MM.1S (cell line): ENCODE measurements around the gene MTFR1L.

Experiments used
- DNase-seq: peaks from one replicate; pipeline ENCODE4 v3.0.0-alpha.2; 2015
- H2AFZ ChIP-seq: fragments of 300-600 bp; sonication (generic); 2 replicates; pipeline ENCODE4 v1.6.0; 2016; ENCODE audit warnings: antibody characterized with exemption, low read length
- H3F3A ChIP-seq: fragments of 300-600 bp; sonication (generic); 2 replicates; pipeline ENCODE4 v1.6.1; 2016; ENCODE audit warnings: mild to moderate bottlenecking, antibody characterized with exemption, low read length, moderate library complexity, mixed read lengths; ENCODE audit not compliant: insufficient read depth
- H3K27ac ChIP-seq: fragments of 300-600 bp; sonication (generic); 2 replicates; pipeline ENCODE4 v1.5.1; 2016; ENCODE audit warnings: mild to moderate bottlenecking, low read length
- H3K27me3 ChIP-seq: fragments of 300-600 bp; sonication (generic); replicated peaks from 2 replicates; pipeline ENCODE4 v1.6.0; 2016; ENCODE audit warnings: low read length; ENCODE audit not compliant: insufficient read depth
- H3K36me3 ChIP-seq: fragments of 300-600 bp; sonication (generic); replicated peaks from 2 replicates; pipeline ENCODE4 v1.6.1; 2016; ENCODE audit warnings: mild to moderate bottlenecking, low read length, mixed read lengths; ENCODE audit not compliant: insufficient read depth
- H3K4me1 ChIP-seq: fragments of 300-600 bp; sonication (generic); 2 replicates; pipeline ENCODE4 v1.6.1; 2016; ENCODE audit warnings: low read length, mixed read lengths
- H3K4me2 ChIP-seq: fragments of 300-600 bp; sonication (generic); 2 replicates; pipeline ENCODE4 v1.6.0; 2016; ENCODE audit warnings: low read depth, low read length
- H3K4me3 ChIP-seq: fragments of 300-600 bp; sonication (generic); 2 replicates; pipeline ENCODE4 v1.5.1; 2016; ENCODE audit warnings: low read length, mixed read lengths
- H3K79me2 ChIP-seq: fragments of 300-600 bp; sonication (generic); 2 replicates; pipeline ENCODE4 v1.6.1; 2016; ENCODE audit warnings: mixed run types, low read length, mixed read lengths
- H3K9ac ChIP-seq: fragments of 300-600 bp; sonication (generic); 2 replicates; pipeline ENCODE4 v1.6.1; 2016; ENCODE audit warnings: low read length, mixed read lengths
- H3K9me2 ChIP-seq: fragments of 300-600 bp; sonication (generic); replicated peaks from 2 replicates; pipeline ENCODE4 v1.6.1; 2016; ENCODE audit warnings: mild to moderate bottlenecking, low read length, mixed read lengths; ENCODE audit not compliant: insufficient read depth
- H3K9me3 ChIP-seq: fragments of 300-600 bp; sonication (generic); replicated peaks from 2 replicates; pipeline ENCODE4 v1.6.1; 2016; ENCODE audit warnings: mild to moderate bottlenecking, low read length, mixed read lengths; ENCODE audit not compliant: insufficient read depth
- H4K20me1 ChIP-seq: fragments of 300-600 bp; sonication (generic); 2 replicates; pipeline ENCODE4 v1.6.1; 2016; ENCODE audit warnings: mild to moderate bottlenecking, low read length, moderate library complexity, mixed read lengths; ENCODE audit not compliant: insufficient read depth
- EZH2 ChIP-seq: fragments of 300-600 bp; sonication (generic); optimal IDR thresholded peaks from 2 replicates; pipeline ENCODE3; 2017; ENCODE audit warnings: low read depth, mild to moderate bottlenecking, antibody characterized with exemption, low read length, mixed read lengths
- EZH2phosphoT487 ChIP-seq: fragments of 300-600 bp; sonication (generic); IDR thresholded peaks from 2 replicates; pipeline ENCODE4 v1.6.1; 2018; ENCODE audit warnings: antibody characterized with exemption, low read length
- TF ChIP-seq, protein P1 (sequence below): fragments of 300-600 bp; sonication (generic); IDR thresholded peaks from 2 replicates; pipeline ENCODE4 v1.5.1; 2016; ENCODE audit warnings: antibody characterized with exemption, low read length, mixed read lengths

The MTFR1L gene

DNA sequence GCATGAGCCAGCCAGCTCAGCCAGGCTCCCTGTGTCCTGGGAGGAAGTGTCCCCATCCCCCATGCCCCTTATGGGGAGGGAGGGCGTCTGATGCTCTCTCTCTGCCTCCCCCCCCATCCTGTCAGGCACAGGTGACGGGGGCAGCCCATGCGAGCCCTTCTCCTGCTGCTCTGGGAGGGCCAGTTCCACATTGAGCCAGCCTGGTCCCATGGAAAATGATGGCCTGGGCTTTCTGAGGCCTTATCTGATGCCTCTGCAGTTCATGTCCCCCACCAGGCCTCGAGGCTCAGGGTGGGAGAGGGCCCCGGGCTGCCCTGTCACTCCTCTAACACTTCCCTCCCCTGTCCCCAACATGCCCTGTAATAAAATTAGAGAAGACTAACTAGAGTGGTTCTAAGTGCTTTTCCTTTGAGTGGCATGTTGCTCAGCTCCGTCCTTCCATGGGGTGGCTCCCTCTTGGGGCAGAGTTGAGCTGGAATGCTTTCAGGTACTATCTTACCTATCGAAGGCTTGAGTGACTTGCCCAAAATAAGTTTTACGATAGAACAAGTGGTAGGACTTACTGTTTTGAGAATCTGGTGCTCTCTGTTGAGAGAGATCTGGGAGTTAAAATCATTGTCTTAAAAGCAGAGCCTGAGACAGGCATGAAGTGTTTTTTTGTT, 1.8 kb upstream of the MTFR1L start:
- no peaks in the 10 kb centered on the region for H3K9me3 ChIP-seq
- H3K9me2 ChIP-seq: no peaks in the 10 kb centered on the region
- H3K4me1 ChIP-seq: peaks cover 11% of the 10 kb centered on the region
- no peaks in the 10 kb centered on the region for H4K20me1 ChIP-seq
- peaks cover 15% of the 10 kb centered on the region; the same call in 1 of the 2 replicates for H3F3A ChIP-seq
- no peaks in the 10 kb centered on the region for H3K27me3 ChIP-seq
- no peak overlapping the region for H3K27ac ChIP-seq
- no peak overlapping the region for H3K9ac ChIP-seq
- no peak overlapping the region for H3K4me2 ChIP-seq
- H2AFZ ChIP-seq: no peak overlapping the region
- no peak for DNase-seq
- H3K4me3 ChIP-seq: no peak overlapping the region
- H3K36me3 ChIP-seq: no peaks in the 10 kb centered on the region
- TF ChIP-seq EZH2phosphoT487: no peak
- no peak for TF ChIP-seq EZH2
- TF ChIP-seq, protein P1, sequence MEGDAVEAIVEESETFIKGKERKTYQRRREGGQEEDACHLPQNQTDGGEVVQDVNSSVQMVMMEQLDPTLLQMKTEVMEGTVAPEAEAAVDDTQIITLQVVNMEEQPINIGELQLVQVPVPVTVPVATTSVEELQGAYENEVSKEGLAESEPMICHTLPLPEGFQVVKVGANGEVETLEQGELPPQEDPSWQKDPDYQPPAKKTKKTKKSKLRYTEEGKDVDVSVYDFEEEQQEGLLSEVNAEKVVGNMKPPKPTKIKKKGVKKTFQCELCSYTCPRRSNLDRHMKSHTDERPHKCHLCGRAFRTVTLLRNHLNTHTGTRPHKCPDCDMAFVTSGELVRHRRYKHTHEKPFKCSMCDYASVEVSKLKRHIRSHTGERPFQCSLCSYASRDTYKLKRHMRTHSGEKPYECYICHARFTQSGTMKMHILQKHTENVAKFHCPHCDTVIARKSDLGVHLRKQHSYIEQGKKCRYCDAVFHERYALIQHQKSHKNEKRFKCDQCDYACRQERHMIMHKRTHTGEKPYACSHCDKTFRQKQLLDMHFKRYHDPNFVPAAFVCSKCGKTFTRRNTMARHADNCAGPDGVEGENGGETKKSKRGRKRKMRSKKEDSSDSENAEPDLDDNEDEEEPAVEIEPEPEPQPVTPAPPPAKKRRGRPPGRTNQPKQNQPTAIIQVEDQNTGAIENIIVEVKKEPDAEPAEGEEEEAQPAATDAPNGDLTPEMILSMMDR: no peak
- peaks cover 19% of the 10 kb centered on the region for H3K79me2 ChIP-seq

DNA sequence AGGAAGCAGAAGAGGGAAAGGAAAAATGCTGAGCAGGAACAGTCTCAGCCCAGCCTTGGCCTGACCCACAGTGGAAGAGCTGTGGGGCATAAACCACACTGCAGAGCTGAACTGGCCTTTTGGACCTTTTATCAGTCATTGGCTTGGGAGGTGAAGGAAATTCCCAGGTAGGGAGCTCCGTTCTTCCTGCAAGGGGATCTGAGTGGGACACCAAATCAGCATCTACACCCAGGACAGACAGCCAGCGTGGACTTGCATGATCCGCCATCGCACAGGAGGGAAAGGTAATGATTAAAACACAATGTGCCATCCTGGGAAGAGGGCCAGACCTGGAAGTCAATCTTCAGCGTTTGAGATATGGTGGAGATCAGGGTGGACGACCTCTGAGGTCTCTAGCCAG, 1.2 kb upstream of the MTFR1L start:
- Histone ChIP-seq H3K9ac (no peak overlapping the region), H3K27ac (no peak overlapping the region)

DNA sequence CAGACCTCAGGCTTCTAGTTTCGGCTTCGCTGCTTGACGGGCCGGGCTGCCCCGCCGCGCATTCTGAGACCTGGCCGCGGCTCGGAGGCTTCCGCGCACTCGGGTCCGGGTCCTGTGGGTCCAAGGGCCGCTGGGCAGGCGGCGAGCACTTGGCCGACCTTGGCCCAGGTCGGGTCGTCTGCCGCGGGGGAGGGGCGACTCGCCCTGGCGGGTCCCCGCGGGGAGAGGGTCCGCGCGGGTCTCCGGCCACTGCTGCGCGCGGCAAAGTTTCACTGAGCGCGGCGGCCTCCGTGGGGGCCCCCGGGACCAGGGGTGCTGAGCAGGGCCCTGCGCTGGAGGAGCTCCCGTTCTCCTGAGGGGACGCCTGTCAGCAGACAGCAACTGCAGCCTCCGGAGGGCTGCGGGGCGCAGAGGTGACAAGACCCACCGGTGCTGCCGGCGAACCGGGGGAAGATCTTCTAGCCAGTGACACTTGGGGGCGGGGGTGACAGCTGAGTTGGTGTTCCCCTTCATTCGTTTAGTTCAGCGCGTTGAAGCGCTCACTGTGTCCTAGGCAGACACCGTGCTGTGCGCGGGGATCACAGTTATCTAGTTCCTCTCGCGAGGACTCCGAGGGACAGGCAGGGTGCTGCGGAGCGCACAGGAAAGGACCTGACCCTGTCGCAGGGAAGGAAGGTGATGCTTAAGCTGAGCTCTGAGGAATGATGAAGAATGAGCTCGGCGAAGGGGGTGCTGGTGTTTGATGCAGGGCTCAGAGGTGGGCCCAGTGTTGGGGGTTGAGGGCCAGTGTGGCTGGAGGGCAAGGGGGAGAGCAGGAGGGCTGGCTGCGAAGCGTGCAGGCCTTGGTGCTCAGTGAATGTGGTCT, 725 bp downstream of the MTFR1L start:
- TF ChIP-seq EZH2 (no peak), EZH2phosphoT487 (no peak)
- TF ChIP-seq, protein P1: no peak
- peak; percentile 73 for DNase-seq
- peak overlapping the region; percentile 78; the same call in 1 of the 2 replicates for H3K27ac ChIP-seq
- peak overlapping the region; percentile 91 for H3K4me2 ChIP-seq
- H3K9me2 ChIP-seq: no peaks in the 10 kb centered on the region
- H3F3A ChIP-seq: peaks cover 15% of the 10 kb centered on the region; the same call in 1 of the 2 replicates
- H3K27me3 ChIP-seq: no peaks in the 10 kb centered on the region
- H3K4me3 ChIP-seq: peak overlapping the region; percentile 69
- peaks cover 11% of the 10 kb centered on the region for H3K4me1 ChIP-seq
- H3K79me2 ChIP-seq: peaks cover 19% of the 10 kb centered on the region
- no peaks in the 10 kb centered on the region for H3K9me3 ChIP-seq
- H3K36me3 ChIP-seq: no peaks in the 10 kb centered on the region
- peak overlapping the region; percentile 91 for H2AFZ ChIP-seq
- peak overlapping the region; percentile 82 for H3K9ac ChIP-seq
- no peaks in the 10 kb centered on the region for H4K20me1 ChIP-seq

More for the DNA sequence above, 1.2 kb upstream of the MTFR1L start:
- Histone ChIP-seq H3K9me2 (no peaks in the 10 kb centered on the region), H3K4me2 (peak overlapping the region; percentile 91; the same call in 1 of the 2 replicates), H3K79me2 (peaks cover 19% of the 10 kb centered on the region), H3F3A (peaks cover 15% of the 10 kb centered on the region; the same call in 1 of the 2 replicates), H3K9me3 (no peaks in the 10 kb centered on the region), H4K20me1 (no peaks in the 10 kb centered on the region), H2AFZ (no peak overlapping the region), H3K36me3 (no peaks in the 10 kb centered on the region), H3K27me3 (no peaks in the 10 kb centered on the region), H3K4me1 (peaks cover 11% of the 10 kb centered on the region), H3K4me3 (no peak overlapping the region)
- TF ChIP-seq, protein P1: no peak
- no peak for TF ChIP-seq EZH2
- TF ChIP-seq EZH2phosphoT487: no peak
- no peak for DNase-seq
